Measurements from ENCODE around the gene CHRNA4. TPM values are rescaled to one million over a fixed set of nuclear protein-coding genes. Genes with fewer than 3 reads are reported as not detected.

CHRNA4 gene
- total and polyA plus RNA-seq, 2 of the 13 experiments (the other 11 are each of a cell fraction or from before 2014, with no cell fraction given), result not detected

DNA sequence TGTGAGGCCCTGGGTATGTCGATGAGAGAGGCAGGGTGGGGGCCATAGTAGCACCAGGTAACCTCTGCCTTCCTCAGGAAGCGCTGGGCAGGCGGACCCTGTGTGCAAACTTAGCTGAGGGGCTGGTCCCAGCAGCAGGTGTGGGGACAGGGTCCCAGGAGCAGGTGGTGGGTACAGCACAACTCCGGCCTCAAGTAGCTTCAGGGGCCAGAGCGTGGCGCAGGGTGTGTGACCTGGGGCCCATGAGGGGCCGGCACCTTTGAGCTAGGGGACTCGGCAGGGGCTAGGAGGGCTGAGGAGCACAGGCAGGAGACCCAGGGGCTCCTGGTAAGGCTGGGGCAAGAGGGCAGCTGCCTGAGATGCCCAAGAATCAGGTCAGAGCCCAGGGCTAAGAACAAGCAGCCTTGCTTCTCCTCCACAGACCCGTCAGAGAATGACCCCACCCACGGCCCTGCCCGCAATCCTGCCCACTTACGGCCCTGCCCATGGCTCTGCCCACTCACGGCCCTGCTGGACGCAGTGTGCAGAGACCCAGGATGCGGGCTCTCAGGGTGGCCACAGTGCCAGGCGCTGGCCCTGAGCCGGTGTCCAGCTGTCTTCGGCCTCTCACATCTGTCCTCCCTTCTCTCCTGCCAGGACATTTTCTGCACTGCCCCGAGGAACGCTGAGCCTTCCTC, 30.9 kb downstream of the CHRNA4 start:
- Histone ChIP-seq H3K27ac (ENCODE audit: extremely low read length, insufficient read depth, low read length) (no peak overlapping the region), H2AFZ (ENCODE audit: low read length) (no peak overlapping the region), H3K9ac (ENCODE audit: insufficient read depth, low read depth, low read length) (no peak overlapping the region), H3K4me3 (replicated peaks in 1 of 3; ENCODE audit: insufficient read depth in 1 of 3, low read depth in 2 of 3, low read length in 3 of 3) (no peak overlapping the region), H4K20me1 (ENCODE audit: insufficient read depth, low read length) (no peaks in the 10 kb centered on the region; the same call in 1 of the 2 replicates), H3K27me3 (ENCODE audit: control insufficient read depth in 1 of 2, insufficient read depth in 2 of 2, low read length in 2 of 2) (peaks cover 4% of the 10 kb centered on the region in 2 experiments; a peak in 4 of 5 replicates), H3K9me3 (ENCODE audit: low read length) (no peaks in the 10 kb centered on the region), H3K36me3 (replicated peaks in 1 of 2; ENCODE audit: control insufficient read depth in 1 of 2, insufficient read depth in 2 of 2, low read length in 2 of 2) (no peaks in the 10 kb centered on the region), H3K4me1 (ENCODE audit: insufficient read depth, low read length) (no peaks in the 10 kb centered on the region), H3K4me2 (ENCODE audit: low read depth, low read length) (no peak overlapping the region), H3K79me2 (ENCODE audit: insufficient read depth, low read length) (no peaks in the 10 kb centered on the region)
- in situ Hi-C loops (cut with HindIII; ENCODE audit: extremely low pct_ligation_motif_present, low pct_unique_long_range_greater_than_20kb) (no loop called here), intact Hi-C loops (cut with micrococcal nuclease; ENCODE audit: unreplicated experiment) (no loop called here)
- no TSS peak for BruUV-seq (replicated peaks)
- ChIA-PET CTCF (ENCODE audit: low intra/inter-chr PET ratio, low total read pairs) (no interaction called here), POLR2A (interaction anchor here (0.6 kb wide), 1 partner anchor 100 kb away, joined by 3 read pairs; no protein-coding TSS in a partner anchor)
- no peak; the same call in 2 of the 3 replicates for ATAC-seq
- DNase-seq (ENCODE audit: low spot score), result no peak
- FAIRE-seq, result no peak
- 41% methylated on average over 15 of the region's 20 CpGs for WGBS (ENCODE audit: low lambda C conversion rate)
- no peak for TF ChIP-seq SETDB1 (CRISPR knock-in tag; IDR thresholded peaks at IDR 0.05; ENCODE audit: borderline replicate concordance)
- TF ChIP-seq PITX1 (CRISPR knock-in tag; IDR thresholded peaks at IDR 0.05), result no peak
- no peak for TF ChIP-seq ZBTB37 (CRISPR knock-in tag; IDR thresholded peaks at IDR 0.05)
- TF ChIP-seq ZNF331 (CRISPR knock-in tag; IDR thresholded peaks at IDR 0.05), result no peak
- TF ChIP-seq PLRG1 (conservative IDR thresholded peaks at IDR 0.05), result no peak
- no peak for TF ChIP-seq GMEB2 (CRISPR knock-in tag; IDR thresholded peaks at IDR 0.05; ENCODE audit: low read depth)
- TF ChIP-seq SRY (CRISPR knock-in tag; IDR thresholded peaks at IDR 0.05), result no peak
- TF ChIP-seq ZNF431 (CRISPR knock-in tag; IDR thresholded peaks at IDR 0.05; ENCODE audit: borderline replicate concordance, low read depth), result no peak
- no peak for TF ChIP-seq ZNF143 (CRISPR knock-in tag; IDR thresholded peaks at IDR 0.05)
- TF ChIP-seq ZBTB33 (CRISPR knock-in tag; IDR thresholded peaks at IDR 0.05), result no peak
- TF ChIP-seq SRSF9 (IDR thresholded peaks at IDR 0.05; ENCODE audit: borderline replicate concordance, insufficient read depth, low read depth, low read length, poor library complexity, severe bottlenecking), result no peak
- TF ChIP-seq, protein P1, sequence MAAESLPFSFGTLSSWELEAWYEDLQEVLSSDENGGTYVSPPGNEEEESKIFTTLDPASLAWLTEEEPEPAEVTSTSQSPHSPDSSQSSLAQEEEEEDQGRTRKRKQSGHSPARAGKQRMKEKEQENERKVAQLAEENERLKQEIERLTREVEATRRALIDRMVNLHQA (CRISPR knock-in tag; IDR thresholded peaks at IDR 0.05), result no peak
- TF ChIP-seq, protein P2, sequence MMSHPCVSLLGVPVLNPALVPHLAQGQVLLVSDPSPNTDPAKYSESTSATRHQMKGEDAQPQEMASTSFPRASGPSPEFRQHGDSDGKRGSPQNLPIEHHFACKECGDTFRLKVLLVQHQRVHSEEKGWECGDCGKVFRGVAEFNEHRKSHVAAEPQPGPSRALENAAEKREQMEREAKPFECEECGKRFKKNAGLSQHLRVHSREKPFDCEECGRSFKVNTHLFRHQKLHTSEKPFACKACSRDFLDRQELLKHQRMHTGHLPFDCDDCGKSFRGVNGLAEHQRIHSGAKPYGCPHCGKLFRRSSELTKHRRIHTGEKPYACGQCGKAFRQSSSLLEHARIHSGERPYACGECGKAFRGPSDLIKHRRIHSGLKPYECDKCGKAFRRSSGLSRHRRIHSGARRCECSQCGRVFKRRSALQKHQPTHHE (CRISPR knock-in tag; IDR thresholded peaks at IDR 0.05; ENCODE audit: borderline replicate concordance), result no peak
- no peak for TF ChIP-seq ZNF550 (CRISPR knock-in tag; IDR thresholded peaks at IDR 0.05; ENCODE audit: borderline replicate concordance)
- no peak for TF ChIP-seq ZNF260 (CRISPR knock-in tag; IDR thresholded peaks at IDR 0.05; ENCODE audit: borderline replicate concordance, low read depth)
- no peak for TF ChIP-seq TEAD2 (CRISPR knock-in tag; IDR thresholded peaks at IDR 0.05)
- TF ChIP-seq TMF1 (CRISPR knock-in tag; IDR thresholded peaks at IDR 0.05; ENCODE audit: low read depth), result no peak
- TF ChIP-seq MYC (CRISPR knock-in tag; IDR thresholded peaks at IDR 0.05; ENCODE audit: borderline replicate concordance), result no peak
